ENCODE results near the gene CYP2W1.
"Not testable (repeated sequence)": the region's sequence is repeated elsewhere in the genome, so short reads cannot be mapped to it uniquely, and the experiment has no call there.

Gene CYP2W1

DNA sequence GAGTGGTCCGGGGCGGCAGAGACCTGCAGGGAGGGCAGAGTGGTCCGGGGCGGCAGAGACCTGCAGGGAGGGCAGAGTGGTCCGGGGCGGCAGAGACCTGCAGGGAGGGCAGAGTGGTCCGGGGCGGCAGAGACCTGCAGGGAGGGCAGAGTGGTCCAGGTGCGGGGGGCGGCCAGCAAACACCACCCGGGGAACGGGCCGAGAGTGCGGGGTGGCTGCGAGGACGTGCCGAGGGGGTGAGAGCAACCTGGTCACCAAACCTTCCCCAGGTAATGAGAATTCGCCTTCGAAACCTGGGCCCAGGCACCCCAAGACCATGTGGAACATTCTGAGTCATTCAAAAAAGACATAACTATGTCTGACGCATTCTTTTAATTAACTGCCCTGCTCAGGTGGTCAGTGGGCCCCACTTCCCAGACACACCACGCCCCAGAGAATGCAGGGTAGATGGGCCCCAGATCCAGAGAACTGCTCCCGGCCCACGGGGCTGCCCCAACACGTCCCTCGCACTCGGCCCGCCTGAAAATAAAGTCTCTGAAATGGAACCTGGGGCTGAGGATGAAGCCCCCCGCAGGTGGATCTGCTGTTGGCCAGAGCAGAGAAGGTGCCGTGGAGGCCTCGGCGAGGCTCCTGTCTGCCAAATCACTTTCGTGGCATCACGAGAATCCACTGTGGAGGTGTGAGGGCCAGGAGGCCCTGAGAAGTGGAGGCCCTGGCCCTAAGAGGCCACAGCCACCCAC is 48.9 kb downstream of the CYP2W1 start:
- DNase-seq, result no peak

DNA sequence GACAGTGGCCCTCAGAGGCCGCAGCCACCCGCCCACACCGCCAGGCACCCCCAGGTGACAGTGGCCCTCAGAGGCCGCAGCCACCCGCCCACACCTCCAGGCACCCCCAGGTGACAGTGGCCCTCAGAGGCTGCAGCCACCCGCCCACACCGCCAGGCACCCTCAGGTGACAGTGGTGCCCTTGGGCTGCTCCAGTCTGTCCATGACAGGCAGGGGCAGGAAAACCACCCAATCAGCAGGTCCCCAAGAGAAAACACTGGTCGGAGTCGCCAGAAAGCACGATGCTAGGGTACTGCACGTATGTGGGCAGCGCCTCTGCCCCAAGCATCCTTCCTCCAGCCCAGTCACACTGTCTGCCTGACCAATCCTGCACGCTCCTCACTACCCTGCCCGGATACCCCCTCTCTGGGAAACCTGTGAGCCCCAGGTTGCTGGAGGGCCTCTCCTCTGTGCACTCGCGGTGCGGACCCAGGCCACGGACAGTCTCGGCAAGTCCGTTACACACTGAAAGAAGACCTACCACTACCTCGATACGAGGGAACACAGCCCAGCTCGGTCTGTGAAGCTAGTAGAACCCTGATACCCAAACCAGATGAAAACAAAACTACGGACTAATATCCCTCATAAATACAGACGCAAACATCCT is 49.7 kb downstream of the CYP2W1 start:
- DNase-seq, result no peak

DNA sequence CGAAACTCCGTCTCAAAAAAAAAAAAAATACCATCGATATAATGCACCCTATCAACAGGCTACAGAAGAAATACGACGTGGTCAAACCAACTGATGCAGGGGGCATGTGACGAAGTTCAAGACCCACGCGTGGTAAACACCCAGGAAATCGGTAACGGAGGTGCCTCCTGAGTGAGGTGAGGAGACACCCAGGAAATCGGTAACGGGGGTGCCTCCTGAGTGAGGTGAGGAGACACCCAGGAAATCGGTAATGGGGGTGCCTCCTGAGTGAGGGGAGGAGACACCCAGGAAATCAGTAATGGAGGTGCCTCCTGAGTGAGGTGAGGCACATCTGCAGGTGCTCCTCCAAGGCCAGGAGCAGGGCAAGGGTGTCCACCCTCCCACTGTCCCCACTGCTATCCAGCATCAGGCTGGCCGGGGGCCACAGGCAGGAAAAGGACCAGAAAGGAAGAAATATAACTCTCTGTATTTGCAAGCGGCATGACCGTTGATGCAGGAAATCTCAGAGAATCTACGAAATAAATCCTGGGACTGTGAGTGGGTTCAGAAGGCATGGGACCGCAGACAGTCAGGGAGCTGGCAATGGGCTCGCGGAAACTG is 50.7 kb downstream of the CYP2W1 start:
- no peak for DNase-seq

DNA sequence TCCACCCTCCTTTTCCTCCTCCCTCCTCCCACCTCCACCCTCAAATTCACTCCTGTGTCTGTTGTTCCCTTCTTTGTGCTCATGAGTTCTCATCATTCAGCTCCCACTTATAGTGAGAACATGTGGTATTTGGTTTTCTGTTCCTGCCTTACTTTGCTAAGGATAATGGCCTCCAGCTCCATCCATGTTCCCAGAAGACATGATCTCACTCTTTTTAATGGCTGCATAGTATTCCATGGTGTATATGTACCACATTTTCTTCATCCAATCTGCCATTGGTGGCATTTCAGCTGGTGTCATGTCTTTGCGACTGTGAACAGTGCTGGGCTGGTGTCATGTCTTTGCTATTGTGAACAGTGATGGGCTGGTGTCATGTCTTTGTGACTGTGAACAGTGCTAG is 51.8 kb downstream of the CYP2W1 start:
- DNase-seq, result not testable (repeated sequence)

DNA sequence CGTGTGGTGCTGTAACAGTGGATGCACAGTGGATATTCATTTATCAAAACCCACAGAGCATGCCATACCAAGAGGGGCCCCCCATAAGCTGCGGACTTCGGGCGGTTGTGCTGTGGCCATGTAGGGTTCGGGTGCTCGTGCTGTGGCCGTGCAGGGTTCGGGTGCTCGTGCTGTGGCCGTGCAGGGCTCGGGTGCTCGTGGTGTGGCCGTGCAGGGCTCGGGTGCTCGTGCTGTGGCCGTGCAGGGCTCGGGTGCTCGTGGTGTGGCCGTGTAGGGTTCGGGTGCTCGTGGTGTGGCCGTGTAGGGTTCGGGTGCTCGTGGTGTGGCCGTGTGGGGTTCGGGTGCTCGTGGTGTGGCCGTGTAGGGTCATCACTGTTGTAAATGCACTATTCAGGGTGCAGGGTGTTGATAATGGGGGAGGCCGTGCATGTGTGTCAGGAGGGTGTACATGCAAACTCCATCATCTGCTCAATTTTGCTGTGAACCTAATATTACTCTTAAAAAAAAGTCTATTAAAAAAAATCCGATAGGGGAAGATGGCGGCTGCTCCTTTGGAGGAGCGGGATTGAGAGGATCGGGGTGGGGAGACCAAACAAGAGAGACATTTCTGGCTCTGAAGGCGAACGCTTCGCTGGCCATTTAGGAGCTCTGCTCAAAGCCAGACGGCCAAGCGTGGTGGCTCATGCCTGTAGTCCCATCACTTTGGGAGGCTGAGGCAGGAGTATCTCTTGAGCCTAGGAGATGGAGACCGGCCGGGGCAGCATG is 53.4 kb downstream of the CYP2W1 start:
- DNase-seq, result not testable (repeated sequence)

All from GDM1 (cell line).